Muscle layer of colon (tissue), 2 donors: ENCODE results near the gene ADAM10.

Experiments
- H3K27ac ChIP-seq: one replicate; pipeline ENCODE4 v1.7.0; 2013; ENCODE audit warnings: low read depth, mild to moderate bottlenecking, low read length, moderate library complexity
- H3K27me3 ChIP-seq, 2 donors: one replicate each; pipeline ENCODE4 v1.7.0; 2013; ENCODE audit warnings: low read length in 2 of 2, mild to moderate bottlenecking in 2 of 2; ENCODE audit not compliant: insufficient read depth in 2 of 2, control insufficient read depth in 1 of 2
- H3K36me3 ChIP-seq: one replicate; pipeline ENCODE4 v1.7.0; 2013; ENCODE audit warnings: mild to moderate bottlenecking, low read length; ENCODE audit not compliant: insufficient read depth
- H3K4me1 ChIP-seq: one replicate; pipeline ENCODE4 v1.7.0; 2013; ENCODE audit warnings: mild to moderate bottlenecking, low read length; ENCODE audit not compliant: insufficient read depth
- H3K4me3 ChIP-seq, 2 donors: one replicate each; pipeline ENCODE4 v1.7.0; 2013; ENCODE audit warnings: low read length in 2 of 2, low read depth in 1 of 2, mild to moderate bottlenecking in 1 of 2, moderate library complexity in 1 of 2
- H3K9ac ChIP-seq: one replicate; pipeline ENCODE4 v1.7.0; 2013; ENCODE audit warnings: low read length
- H3K9me3 ChIP-seq: one replicate; pipeline ENCODE4 v1.7.0; 2013; ENCODE audit warnings: mild to moderate bottlenecking, low read length
- donor health status: abdominal sarcoma.
- donor health status: Adenocarcinoma of cecum.

ADAM10 gene

GRCh38 chr15:58689646-58690045, 59.9 kb downstream of the ADAM10 start:
- Histone ChIP-seq H3K36me3 (no peaks in the 10 kb centered on the region), H3K9ac (no peak overlapping the region), H3K9me3 (no peaks in the 10 kb centered on the region), H3K27me3 (no peaks in the 10 kb centered on the region), H3K4me3 (no peak overlapping the region), H3K27ac (no peak overlapping the region), H3K4me1 (peaks cover 7% of the 10 kb centered on the region)

GRCh38 chr15:58686286-58686685, 63.2 kb downstream of the ADAM10 start:
- Histone ChIP-seq H3K4me3 (no peak overlapping the region), H3K9me3 (no peaks in the 10 kb centered on the region), H3K36me3 (no peaks in the 10 kb centered on the region), H3K4me1 (peaks cover 7% of the 10 kb centered on the region), H3K27me3 (no peaks in the 10 kb centered on the region), H3K27ac (no peak overlapping the region), H3K9ac (no peak overlapping the region)

GRCh38 chr15:58684751-58685150, 64.8 kb downstream of the ADAM10 start:
- no peaks in the 10 kb centered on the region for H3K27me3 ChIP-seq
- H3K27ac ChIP-seq = no peak overlapping the region
- no peak overlapping the region for H3K4me3 ChIP-seq
- no peaks in the 10 kb centered on the region for H3K4me1 ChIP-seq
- no peaks in the 10 kb centered on the region for H3K36me3 ChIP-seq
- no peaks in the 10 kb centered on the region for H3K9me3 ChIP-seq
- no peak overlapping the region for H3K9ac ChIP-seq

- H3K27me3 ChIP-seq = no peaks in the 10 kb centered on the region
- H3K4me3 ChIP-seq = no peak overlapping the region
- no peak overlapping the region for H3K9ac ChIP-seq
- H3K4me1 ChIP-seq = no peaks in the 10 kb centered on the region
- H3K27ac ChIP-seq = no peak overlapping the region
- no peaks in the 10 kb centered on the region for H3K9me3 ChIP-seq
- H3K36me3 ChIP-seq = no peaks in the 10 kb centered on the region
Observed at GRCh38 chr15:58684036-58684710, 65.3 kb downstream of the ADAM10 start.

GRCh38 chr15:58682234-58682633, 67.3 kb downstream of the ADAM10 start:
- Histone ChIP-seq H3K27ac (no peak overlapping the region), H3K4me1 (no peaks in the 10 kb centered on the region), H3K9me3 (no peaks in the 10 kb centered on the region), H3K9ac (no peak overlapping the region), H3K4me3 (no peak overlapping the region), H3K27me3 (no peaks in the 10 kb centered on the region), H3K36me3 (no peaks in the 10 kb centered on the region)

- H3K9ac ChIP-seq = no peak overlapping the region
- H3K4me1 ChIP-seq = no peaks in the 10 kb centered on the region
- H3K27me3 ChIP-seq = no peaks in the 10 kb centered on the region
Observed at GRCh38 chr15:58678683-58679082, 70.8 kb downstream of the ADAM10 start.

GRCh38 chr15:58677426-58677825, 72.1 kb downstream of the ADAM10 start:
- Histone ChIP-seq H3K27me3 (no peaks in the 10 kb centered on the region), H3K4me3 (no peak overlapping the region), H3K27ac (no peak overlapping the region), H3K4me1 (no peaks in the 10 kb centered on the region), H3K9ac (no peak overlapping the region), H3K9me3 (no peaks in the 10 kb centered on the region), H3K36me3 (no peaks in the 10 kb centered on the region)

More at GRCh38 chr15:58678683-58679082, 70.8 kb downstream of the ADAM10 start:
- H3K36me3 ChIP-seq = no peaks in the 10 kb centered on the region
- no peaks in the 10 kb centered on the region for H3K9me3 ChIP-seq
- no peak overlapping the region for H3K4me3 ChIP-seq
- no peak overlapping the region for H3K27ac ChIP-seq

GRCh38 chr15:58676766-58677165, 72.7 kb downstream of the ADAM10 start:
- no peak overlapping the region for H3K4me3 ChIP-seq
- no peak overlapping the region for H3K9ac ChIP-seq
- H3K36me3 ChIP-seq = no peaks in the 10 kb centered on the region
- H3K27me3 ChIP-seq = no peaks in the 10 kb centered on the region
- no peaks in the 10 kb centered on the region for H3K4me1 ChIP-seq
- no peak overlapping the region for H3K27ac ChIP-seq
- no peaks in the 10 kb centered on the region for H3K9me3 ChIP-seq

- Histone ChIP-seq H3K9me3 (no peaks in the 10 kb centered on the region), H3K9ac (no peak overlapping the region), H3K36me3 (no peaks in the 10 kb centered on the region), H3K4me3 (no peak overlapping the region), H3K27ac (no peak overlapping the region), H3K4me1 (no peaks in the 10 kb centered on the region), H3K27me3 (no peaks in the 10 kb centered on the region)
Observed at GRCh38 chr15:58671186-58671585, 78.3 kb downstream of the ADAM10 start.

- no peaks in the 10 kb centered on the region for H3K9me3 ChIP-seq
- no peak overlapping the region for H3K9ac ChIP-seq
- H3K4me3 ChIP-seq = no peak overlapping the region
- no peak overlapping the region for H3K27ac ChIP-seq
- H3K36me3 ChIP-seq = no peaks in the 10 kb centered on the region
- no peaks in the 10 kb centered on the region for H3K4me1 ChIP-seq
- H3K27me3 ChIP-seq = no peaks in the 10 kb centered on the region
Observed at GRCh38 chr15:58669108-58669507, 80.4 kb downstream of the ADAM10 start.

- Histone ChIP-seq H3K4me1 (no peaks in the 10 kb centered on the region), H3K9ac (no peak overlapping the region), H3K27ac (no peak overlapping the region), H3K36me3 (no peaks in the 10 kb centered on the region), H3K27me3 (no peaks in the 10 kb centered on the region), H3K9me3 (no peaks in the 10 kb centered on the region), H3K4me3 (no peak overlapping the region)
Observed at GRCh38 chr15:58666957-58667356, 82.5 kb downstream of the ADAM10 start.

GRCh38 chr15:58665672-58666071, 83.8 kb downstream of the ADAM10 start:
- Histone ChIP-seq H3K27me3 (no peaks in the 10 kb centered on the region), H3K9me3 (no peaks in the 10 kb centered on the region), H3K9ac (no peak overlapping the region), H3K36me3 (no peaks in the 10 kb centered on the region), H3K4me1 (no peaks in the 10 kb centered on the region), H3K27ac (no peak overlapping the region), H3K4me3 (no peak overlapping the region)
